ENCODE data around the gene NCR2. TPM values are rescaled to one million over a fixed set of nuclear protein-coding genes. Genes with fewer than 3 reads are reported as not detected.

The NCR2 gene
- total and polyA plus RNA-seq, 7 donors: not detected

DNA sequence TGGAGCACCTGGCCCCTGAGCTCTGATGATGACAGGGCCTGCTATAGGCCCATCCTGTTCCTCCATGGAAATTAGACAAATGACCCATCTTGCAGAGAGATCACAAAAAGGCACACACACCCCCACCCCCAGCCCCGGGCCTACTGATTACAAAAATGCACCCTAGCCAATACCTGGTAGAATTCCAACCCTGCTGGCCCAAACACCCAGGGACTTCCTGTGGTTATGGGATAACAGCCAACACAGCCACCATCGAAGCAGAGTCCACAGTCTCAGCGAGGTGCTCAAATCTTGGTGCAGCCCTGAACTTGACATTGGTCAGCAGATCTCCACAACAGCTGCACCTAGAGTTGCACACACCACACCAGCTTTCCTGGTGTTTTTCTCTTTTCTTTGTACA is 17.0 kb downstream of the NCR2 start:
- TF ChIP-seq, protein P1, sequence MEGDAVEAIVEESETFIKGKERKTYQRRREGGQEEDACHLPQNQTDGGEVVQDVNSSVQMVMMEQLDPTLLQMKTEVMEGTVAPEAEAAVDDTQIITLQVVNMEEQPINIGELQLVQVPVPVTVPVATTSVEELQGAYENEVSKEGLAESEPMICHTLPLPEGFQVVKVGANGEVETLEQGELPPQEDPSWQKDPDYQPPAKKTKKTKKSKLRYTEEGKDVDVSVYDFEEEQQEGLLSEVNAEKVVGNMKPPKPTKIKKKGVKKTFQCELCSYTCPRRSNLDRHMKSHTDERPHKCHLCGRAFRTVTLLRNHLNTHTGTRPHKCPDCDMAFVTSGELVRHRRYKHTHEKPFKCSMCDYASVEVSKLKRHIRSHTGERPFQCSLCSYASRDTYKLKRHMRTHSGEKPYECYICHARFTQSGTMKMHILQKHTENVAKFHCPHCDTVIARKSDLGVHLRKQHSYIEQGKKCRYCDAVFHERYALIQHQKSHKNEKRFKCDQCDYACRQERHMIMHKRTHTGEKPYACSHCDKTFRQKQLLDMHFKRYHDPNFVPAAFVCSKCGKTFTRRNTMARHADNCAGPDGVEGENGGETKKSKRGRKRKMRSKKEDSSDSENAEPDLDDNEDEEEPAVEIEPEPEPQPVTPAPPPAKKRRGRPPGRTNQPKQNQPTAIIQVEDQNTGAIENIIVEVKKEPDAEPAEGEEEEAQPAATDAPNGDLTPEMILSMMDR (IDR thresholded peaks at IDR 0.05): no peak
- Histone ChIP-seq H3K27me3 (ENCODE audit: insufficient read depth in 3 of 3, low read length in 2 of 3) (peaks cover 0 to 31% (median 0%) of the 10 kb centered on the region in 3 donors), H3K36me3 (ENCODE audit: insufficient read depth in 1 of 2, low read depth in 1 of 2) (no peaks in the 10 kb centered on the region), H3K4me1 (no peaks in the 10 kb centered on the region), H3K27ac (no peak overlapping the region), H3K9me3 (no peaks in the 10 kb centered on the region), H3K4me3 (no peak overlapping the region)
- intact Hi-C loops (cut with DNase I): no loop called here
- WGBS, 3 donors: 41 to 63% (median 48%) methylated on average over 3 of the region's 3 CpGs
- DNase-seq: no peak
- ATAC-seq: no peak

DNA sequence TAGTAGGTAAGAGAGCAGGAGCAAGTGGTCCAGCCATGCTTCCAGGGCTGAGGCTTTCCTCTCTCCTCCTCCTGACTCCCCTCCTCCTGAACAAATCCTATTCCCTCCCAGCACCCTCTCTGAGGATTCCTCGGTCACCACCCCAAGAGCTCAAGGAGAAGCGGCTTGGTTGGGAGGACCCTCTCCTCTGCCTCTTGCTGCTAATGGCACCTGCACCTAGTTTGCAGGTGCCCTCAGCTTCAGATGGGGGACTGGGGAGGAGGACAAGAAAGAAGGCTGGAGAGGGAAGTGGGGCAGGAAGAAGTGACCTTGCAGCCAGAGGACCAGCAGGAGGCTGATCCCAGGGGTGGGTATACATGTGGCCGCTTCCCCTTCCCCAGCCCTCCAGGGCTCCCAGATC is 17.5 kb downstream of the NCR2 start:
- intact Hi-C loops (cut with DNase I): no loop called here
- TF ChIP-seq, protein P1 (IDR thresholded peaks at IDR 0.05): no peak
- Histone ChIP-seq H3K9me3 (no peaks in the 10 kb centered on the region), H3K27me3 (ENCODE audit: insufficient read depth in 3 of 3, low read length in 2 of 3) (peaks cover 0 to 31% (median 0%) of the 10 kb centered on the region in 3 donors), H3K4me1 (no peaks in the 10 kb centered on the region), H3K27ac (no peak overlapping the region), H3K4me3 (no peak overlapping the region), H3K36me3 (ENCODE audit: insufficient read depth in 1 of 2, low read depth in 1 of 2) (no peaks in the 10 kb centered on the region)
- ATAC-seq: no peak
- DNase-seq: no peak
- 78 to 87% (median 82%) methylated on average over 2 to 3 of the region's 3 CpGs for WGBS, 3 donors

DNA sequence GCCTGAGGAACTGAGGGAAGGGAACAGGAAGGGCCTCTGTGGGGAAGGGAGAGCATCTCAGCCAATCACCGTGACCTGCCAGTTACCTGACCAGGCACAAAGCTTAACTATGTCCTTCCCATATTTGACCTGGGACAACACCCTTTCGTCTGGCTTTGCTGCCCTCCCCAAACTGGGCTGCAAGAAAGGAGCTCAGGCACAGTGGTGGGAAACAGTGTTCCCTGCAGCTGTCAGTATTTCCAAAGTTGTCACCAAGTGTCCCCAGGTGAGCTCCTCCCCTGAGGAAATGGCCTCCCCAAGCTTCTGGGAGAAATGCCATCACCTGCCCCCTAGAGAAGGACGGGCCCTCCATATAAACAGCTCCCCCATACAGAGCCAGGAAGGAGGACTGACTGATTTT is 17.9 kb downstream of the NCR2 start:
- Histone ChIP-seq H3K36me3 (ENCODE audit: insufficient read depth in 1 of 2, low read depth in 1 of 2) (no peaks in the 10 kb centered on the region), H3K4me1 (no peaks in the 10 kb centered on the region), H3K27ac (no peak overlapping the region), H3K4me3 (no peak overlapping the region), H3K9me3 (no peaks in the 10 kb centered on the region), H3K27me3 (ENCODE audit: insufficient read depth in 3 of 3, low read length in 2 of 3) (peaks cover 0 to 30% (median 0%) of the 10 kb centered on the region in 3 donors)
- ATAC-seq (no peak), DNase-seq (no peak)
- 46 to 56% (median 55%) methylated on average over 3 of the region's 3 CpGs for WGBS, 3 donors
- intact Hi-C loops (cut with DNase I): no loop called here
- TF ChIP-seq, protein P1 (IDR thresholded peaks at IDR 0.05): no peak

DNA sequence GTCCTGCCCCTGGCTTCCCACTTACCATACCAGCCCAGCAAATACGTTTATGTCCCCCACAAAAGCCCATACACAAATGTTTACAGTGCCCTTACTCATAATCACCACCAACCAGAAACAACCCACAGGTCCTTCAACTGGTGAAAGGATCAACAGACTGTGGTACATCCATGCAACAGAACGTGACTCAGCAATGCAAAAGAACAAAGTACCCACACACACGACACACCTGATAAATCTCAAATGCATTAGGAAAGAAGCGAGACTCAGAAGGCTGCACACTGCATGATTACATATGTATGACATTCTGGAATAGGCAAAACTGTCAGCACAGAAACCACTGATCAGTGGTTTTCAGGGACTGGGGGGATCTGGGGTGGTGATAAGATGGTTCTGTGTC is 20.5 kb downstream of the NCR2 start:
- no peak for ATAC-seq
- intact Hi-C loops (cut with DNase I): no loop called here
- no peaks in the 10 kb centered on the region for H3K36me3 ChIP-seq (ENCODE audit: insufficient read depth in 1 of 2, low read depth in 1 of 2)
- TF ChIP-seq, protein P1 (IDR thresholded peaks at IDR 0.05): no peak
- no peaks in the 10 kb centered on the region for H3K4me1 ChIP-seq
- H3K27me3 ChIP-seq (ENCODE audit: insufficient read depth in 3 of 3, low read length in 2 of 3): peaks cover 0 to 27% (median 3%) of the 10 kb centered on the region in 3 donors
- H3K9me3 ChIP-seq: no peaks in the 10 kb centered on the region
- no peak overlapping the region for H3K27ac ChIP-seq
- no peak for DNase-seq
- no peak overlapping the region for H3K4me3 ChIP-seq
- WGBS, 3 donors: 65 to 73% (median 72%) methylated on average over 4 of the region's 4 CpGs

DNA sequence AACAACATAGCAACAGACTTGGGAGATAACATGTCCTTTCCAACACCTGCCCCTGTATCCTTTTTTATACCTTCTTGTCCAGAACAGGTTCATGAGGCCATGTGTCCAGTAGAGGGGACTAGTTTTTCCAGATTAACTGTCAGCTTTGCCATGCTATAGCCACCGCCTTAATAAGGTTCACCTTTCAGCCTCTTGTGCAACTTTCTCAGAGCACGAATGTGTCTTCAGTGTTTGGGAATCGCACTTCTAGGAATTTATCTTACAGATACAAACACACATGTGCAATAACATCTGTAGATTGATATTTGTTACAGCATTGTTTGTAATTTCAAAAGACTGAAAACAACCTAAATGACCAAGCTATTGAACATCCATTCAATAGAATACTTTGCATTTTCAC is 21.4 kb downstream of the NCR2 start:
- 83% methylated on average over 3 of the region's 3 CpGs for whole genome bisulfite sequencing, 3 donors
- intact Hi-C loops (cut with DNase I): no loop called here
- Histone ChIP-seq H3K4me3 (no peak overlapping the region), H3K36me3 (ENCODE audit: insufficient read depth in 1 of 2, low read depth in 1 of 2) (no peaks in the 10 kb centered on the region), H3K27me3 (ENCODE audit: insufficient read depth in 3 of 3, low read length in 2 of 3) (peaks cover 0 to 22% (median 3%) of the 10 kb centered on the region in 3 donors), H3K27ac (no peak overlapping the region), H3K4me1 (no peaks in the 10 kb centered on the region), H3K9me3 (no peaks in the 10 kb centered on the region)
- DNase-seq: no peak
- TF ChIP-seq, protein P1 (IDR thresholded peaks at IDR 0.05): no peak
- ATAC-seq: no peak
